Left forelimb (tissue), 1 donor: Measurements from ENCODE around the gene TRMT44.
"Not testable (repeated sequence)": the region's sequence is repeated elsewhere in the genome, so short reads cannot be mapped to it uniquely, and the experiment has no call there.

Experiments
- DNase-seq: peaks from one replicate; pipeline ENCODE4 v3.0.0-alpha.2; 2018; ENCODE audit warnings: low spot score

Gene TRMT44

DNA sequence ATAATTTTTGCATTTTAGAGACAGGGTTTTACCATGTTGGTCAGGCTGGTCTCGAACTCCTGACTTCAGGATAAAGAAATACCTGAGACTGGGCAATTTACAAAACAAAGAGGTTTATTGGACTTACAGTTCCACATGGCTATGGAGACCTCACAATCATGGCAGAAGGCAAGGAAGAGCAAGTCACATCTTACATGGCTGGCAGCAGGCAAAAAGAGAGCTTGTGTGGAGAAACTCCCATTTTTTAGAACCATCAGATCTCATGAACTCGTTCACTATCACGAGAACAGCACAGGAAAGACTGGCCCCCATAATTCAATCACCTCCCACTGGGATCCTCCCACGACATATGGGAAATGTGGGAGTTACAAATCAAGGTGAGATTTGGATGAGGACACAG lies 72.5 kb downstream of the TRMT44 start:
- not testable (repeated sequence) for DNase-seq

DNA sequence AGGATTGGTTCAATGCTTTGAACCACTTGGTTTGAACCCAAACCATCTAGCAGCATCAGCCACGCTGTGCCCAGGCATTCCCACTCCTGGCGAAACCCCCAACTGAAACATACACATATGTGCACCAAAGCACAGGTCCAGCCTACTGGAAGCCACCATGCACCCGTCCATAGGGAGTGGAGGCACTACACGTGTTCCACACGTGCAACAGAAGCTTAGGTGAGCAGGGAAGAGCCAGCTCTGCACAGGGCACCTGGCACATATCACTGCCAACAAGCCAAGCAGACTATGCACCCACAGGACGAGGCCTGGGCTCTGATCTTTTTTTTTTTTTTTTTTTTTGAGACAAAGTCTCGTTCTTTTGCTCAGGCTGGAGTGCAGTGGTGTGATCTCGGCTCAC lies 73.4 kb downstream of the TRMT44 start:
- DNase-seq = no peak

DNA sequence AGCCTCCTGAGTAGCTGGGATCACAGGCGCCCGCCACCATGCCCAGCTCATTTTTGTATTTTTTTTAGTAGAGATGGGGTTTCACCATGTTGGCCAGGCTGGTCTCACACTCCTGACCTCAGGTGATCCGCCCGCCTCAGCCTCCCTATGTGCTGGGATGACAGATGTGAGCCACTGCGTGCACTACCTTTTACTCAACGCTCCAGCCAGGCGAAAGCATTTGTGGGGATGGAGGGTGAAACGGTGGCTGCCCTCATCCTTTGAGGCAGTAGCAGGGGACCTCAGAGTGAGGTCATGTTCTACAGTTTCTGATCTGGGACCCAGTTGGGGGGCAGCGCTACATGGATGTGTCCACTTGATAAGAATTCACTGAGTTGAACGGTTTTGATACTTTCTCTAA lies 73.8 kb downstream of the TRMT44 start:
- no peak for DNase-seq

DNA sequence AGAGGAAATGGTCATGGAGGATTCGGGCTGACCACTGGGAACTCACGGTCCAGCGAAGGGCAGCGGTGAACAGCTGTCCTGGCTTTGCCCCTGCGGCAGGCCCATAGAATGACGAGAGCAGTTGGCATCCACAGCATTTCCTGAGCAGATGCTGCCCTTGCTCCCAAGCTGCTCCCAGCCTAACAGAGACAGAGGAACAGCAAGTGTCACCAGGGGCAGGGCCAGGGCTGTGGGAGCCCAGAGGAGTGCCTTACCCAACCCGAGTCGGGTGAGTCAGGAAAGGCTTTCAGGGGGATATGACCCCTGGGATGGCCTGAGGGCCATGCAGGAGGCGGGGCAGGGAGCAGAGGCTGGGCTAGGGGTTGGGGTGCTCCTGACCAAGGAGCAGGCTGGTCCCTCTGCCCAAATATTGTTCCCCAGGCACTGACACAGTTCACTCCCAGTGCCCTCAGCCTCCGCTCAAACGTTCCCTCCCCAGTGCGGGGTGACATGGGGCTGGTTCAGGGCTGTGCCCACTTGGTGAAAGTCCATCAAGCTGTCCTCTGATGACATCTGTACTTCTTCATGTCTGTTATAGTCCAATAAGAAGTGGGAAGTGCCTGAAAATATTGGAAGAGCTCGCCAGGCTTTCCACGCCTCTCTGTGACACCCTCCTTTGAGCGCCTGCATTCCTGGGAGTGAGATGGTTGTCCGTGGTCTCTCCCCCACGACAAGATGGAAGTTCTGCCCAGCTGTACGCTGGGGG lies 74.9 kb downstream of the TRMT44 start:
- DNase-seq = no peak

- no peak for DNase-seq
These were observed 75.5 kb downstream of the TRMT44 start for GRCh38 chr4:8516061-8516573.

DNA sequence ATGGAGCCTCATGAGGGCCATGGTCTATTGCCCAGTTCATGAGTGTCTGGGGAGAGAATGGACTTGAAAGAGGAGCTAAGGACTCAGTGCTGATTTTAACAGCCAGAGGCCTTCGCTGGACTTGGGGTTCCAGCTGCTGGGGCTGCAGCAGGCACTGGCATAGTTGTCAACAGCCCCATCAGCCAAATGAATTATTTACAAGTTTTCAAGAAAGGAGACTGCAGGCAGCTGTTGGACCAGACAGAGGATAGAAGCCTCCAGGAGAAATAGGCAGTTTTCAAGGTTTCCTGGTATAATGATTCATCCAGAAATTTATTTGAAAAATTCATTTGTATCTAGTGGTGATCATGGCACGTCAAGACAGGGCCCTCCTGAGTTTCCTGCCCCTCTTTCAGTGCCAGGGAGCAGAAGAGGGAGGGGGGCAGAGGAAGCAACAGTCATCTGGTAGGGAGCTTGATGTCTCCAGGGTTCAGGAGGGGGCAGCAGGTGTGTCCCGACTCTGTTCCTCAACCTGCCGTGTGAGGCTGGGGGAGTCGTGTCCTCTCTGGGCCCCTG lies 76.5 kb downstream of the TRMT44 start:
- DNase-seq = no peak

- no peak for DNase-seq
These were observed 77.4 kb downstream of the TRMT44 start for GRCh38 chr4:8517946-8518345.

- DNase-seq = no peak
These were observed 81.9 kb downstream of the TRMT44 start for GRCh38 chr4:8522160-8523120.

DNA sequence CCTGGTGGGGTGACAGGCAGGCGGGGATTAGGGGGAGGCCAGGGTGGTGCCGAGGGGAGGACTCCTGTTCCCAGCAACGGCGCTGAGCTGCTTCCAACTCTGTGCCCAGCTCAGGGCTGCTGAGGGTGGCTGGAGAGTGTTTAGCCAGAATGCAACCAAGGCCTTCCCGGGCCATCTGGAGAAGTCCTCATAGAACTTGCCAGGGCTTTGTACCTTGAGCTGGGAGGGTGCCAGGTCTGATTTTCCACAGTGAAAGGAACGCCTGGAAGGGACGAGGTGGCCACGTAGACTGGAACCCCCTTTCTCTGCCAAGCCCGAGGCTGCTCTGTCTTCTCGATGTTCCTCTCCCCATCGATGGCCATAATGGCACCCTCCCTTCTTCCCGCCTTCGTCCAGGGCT lies 82.6 kb downstream of the TRMT44 start:
- no peak for DNase-seq

GRCh38 chr4:8523766-8524165 lies 83.2 kb downstream of the TRMT44 start:
- DNase-seq = no peak

DNA sequence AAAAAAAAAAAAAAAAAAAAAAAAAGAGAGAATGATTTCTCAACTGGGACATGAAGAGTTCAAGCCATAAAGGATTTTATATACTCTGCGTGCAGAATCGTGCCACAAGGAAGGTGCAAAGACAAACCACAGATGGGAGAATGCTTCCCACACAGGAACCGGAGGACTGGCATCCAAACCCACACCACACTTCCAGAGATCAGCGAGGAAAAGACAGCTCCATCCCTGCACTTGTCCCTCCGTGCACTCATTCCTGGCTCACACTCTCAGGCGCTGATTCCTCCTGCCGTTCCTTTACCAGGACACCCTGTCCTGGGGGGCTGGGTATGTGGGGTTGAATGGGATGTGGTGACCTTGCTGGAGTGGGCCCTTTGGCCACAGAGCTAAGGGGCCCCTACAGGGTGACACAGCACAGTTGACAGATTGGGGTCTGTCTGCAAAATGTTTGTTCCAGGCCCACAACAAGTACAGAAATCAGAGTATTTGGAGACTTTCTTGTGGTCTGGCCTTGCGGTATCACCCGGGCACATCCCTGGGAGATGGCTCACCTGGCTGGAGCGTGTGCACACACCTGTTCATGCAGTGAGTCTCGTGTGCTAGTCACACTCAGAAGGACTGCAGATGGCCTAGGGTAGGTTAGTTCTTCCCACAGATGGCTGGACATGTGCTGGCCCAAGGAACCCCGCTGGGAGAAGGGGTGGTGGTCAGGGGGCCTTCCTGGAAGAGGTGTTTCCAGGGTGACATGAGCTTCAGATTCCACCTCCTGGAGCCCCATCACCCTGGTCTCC lies 84.2 kb downstream of the TRMT44 start:
- no peak for DNase-seq

GRCh38 chr4:8525383-8526120 lies 85.0 kb downstream of the TRMT44 start:
- DNase-seq = no peak
